K562 (cell line): Measurements from ENCODE around the gene TRIP10. TPM values are rescaled to one million over a fixed set of nuclear protein-coding genes. Genes with fewer than 3 reads are reported as not detected.

Source experiments
- CBFA2T2 ChIP-seq: fragments of 450-650 bp; conservative IDR thresholded peaks from 2 replicates; pipeline ENCODE4 v1.6.1; 2017; ENCODE audit warnings: mild to moderate bottlenecking
- CCAR2 ChIP-seq: fragments of 200-400 bp; formaldehyde crosslinking; IDR thresholded peaks from 2 replicates; pipeline ENCODE4 v1.6.1; 2017; ENCODE audit warnings: mild to moderate bottlenecking, low read depth, low read length
- CHCHD3 ChIP-seq: fragments of 250-450 bp; sonication (Bioruptor Pico); IDR thresholded peaks from 2 replicates; pipeline ENCODE4 v2.1.2; 2022; ENCODE audit warnings: mild to moderate bottlenecking
- FOXA1 ChIP-seq: fragments of 450-650 bp; IDR thresholded peaks from 2 replicates; pipeline ENCODE4 v1.6.1; 2016; ENCODE audit warnings: mild to moderate bottlenecking, borderline replicate concordance
- IRF2 ChIP-seq: sonication (generic); formaldehyde crosslinking; IDR thresholded peaks from 2 replicates; pipeline ENCODE4 v1.8.1; 2022; ENCODE audit warnings: mild to moderate bottlenecking, missing genetic modification reagents
- MEF2D ChIP-seq: conservative IDR thresholded peaks from 2 replicates; pipeline ENCODE4 v1.6.1; 2016; ENCODE audit warnings: low read depth, missing genetic modification characterization, missing compliant biosample characterization
- MTA3 ChIP-seq: fragments of 450-650 bp; formaldehyde crosslinking; IDR thresholded peaks from 2 replicates; pipeline ENCODE4 v1.6.1; 2017; ENCODE audit warnings: mild to moderate bottlenecking, borderline replicate concordance
- NBN ChIP-seq: fragments of 450-650 bp; IDR thresholded peaks from 2 replicates; pipeline ENCODE4 v1.6.1; 2016; ENCODE audit warnings: low read depth, mild to moderate bottlenecking
- NCOR1 ChIP-seq: fragments of 450-650 bp; IDR thresholded peaks from 2 replicates; pipeline ENCODE4 v1.6.1; 2016; ENCODE audit warnings: mild to moderate bottlenecking, moderate library complexity
- PHB ChIP-seq: fragments of 250-450 bp; sonication (Bioruptor Pico); IDR thresholded peaks from 2 replicates; pipeline ENCODE4 v1.5.0; 2021
- SETDB1 ChIP-seq: IDR thresholded peaks from one replicate; pipeline ENCODE4 v1.6.1; 2012; ENCODE audit warnings: low read length, control low read depth, inconsistent platforms
- SIN3B ChIP-seq: fragments of 450-650 bp; IDR thresholded peaks from 2 replicates; pipeline ENCODE4 v1.6.1; 2017; ENCODE audit warnings: low read depth, mild to moderate bottlenecking, moderate library complexity
- SMARCB1 ChIP-seq: IDR thresholded peaks from 2 replicates; pipeline ENCODE4 v1.6.1; 2011; ENCODE audit warnings: improper control_type of control experiment, low read depth; ENCODE audit not compliant: insufficient read length
- SRSF7 ChIP-seq: fragments of 200-400 bp; formaldehyde crosslinking; optimal IDR thresholded peaks from 2 replicates; pipeline ENCODE3; 2017; ENCODE audit warnings: mild to moderate bottlenecking, low read depth, low read length
- TEAD1 ChIP-seq, 2 experiments: fragments of 450-650 bp in 1 of 2; sonication (generic) in 1 of 2; formaldehyde crosslinking; IDR thresholded peaks; 2 replicates each; pipeline versions ENCODE4 v1.4.0 to v1.8.0; 2020 to 2022; ENCODE audit warnings: mild to moderate bottlenecking in 2 of 2, missing genetic modification reagents in 1 of 2
- ZNF436 ChIP-seq: fragments of 250-450, 450-650 bp; sonication (Bioruptor Pico); formaldehyde crosslinking; IDR thresholded peaks from 2 replicates; pipeline ENCODE4 v1.7.0; 2020; ENCODE audit warnings: mild to moderate bottlenecking
- polyA plus RNA-seq, 8 experiments: library from polyadenylated mRNA; depleted of rRNA in 4 of 8; stranded (reverse) in 5 of 8; unstranded in 3 of 8; fragments of >200 nt; fragmentation: Nextera tagmentation in 2 of 8; fragmentation: Illumina TruSeq in 1 of 8; extraction: Ambion mirVana in 2 of 8; extraction: Trizol in 1 of 8; gene quantifications; 2 replicates each; pipeline versions ENCODE4 v1.2.1 to v1.2.3, GENCODE V29; 2011 to 2014; ENCODE audit warnings: inconsistent platforms in 1 of 8, missing spikeins in 1 of 8
- total RNA-seq, 7 experiments: library from RNA; depleted of rRNA in 6 of 7; stranded (reverse); fragments of >200 nt in 6 of 7; fragmentation: Illumina TruSeq in 2 of 7; extraction: Trizol in 2 of 7; gene quantifications; 2 replicates each; pipeline versions ENCODE4 v1.2.1 to v1.2.3, GENCODE V29; 2011 to 2021; ENCODE audit warnings: low replicate concordance in 1 of 7
- TF ChIP-seq, protein P1 (sequence below): sonication (generic); formaldehyde crosslinking; IDR thresholded peaks from 2 replicates; pipeline ENCODE4 v1.8.0; 2022; ENCODE audit warnings: missing genetic modification reagents, mild to moderate bottlenecking, borderline replicate concordance
- TF ChIP-seq, protein P2 (sequence below), 2 experiments: fragments of 450-650 bp; conservative IDR thresholded peaks; 2 replicates each; pipeline ENCODE4 v1.6.1; 2017; ENCODE audit warnings: mild to moderate bottlenecking in 2 of 2, moderate library complexity in 2 of 2
- TF ChIP-seq, protein P3 (sequence below): fragments of 250-450 bp; sonication (Bioruptor Pico); IDR thresholded peaks from 2 replicates; pipeline ENCODE4 v1.4.0; 2020; ENCODE audit warnings: mild to moderate bottlenecking
- TF ChIP-seq, protein P4 (sequence below): fragments of 450-650 bp; formaldehyde crosslinking; IDR thresholded peaks from 2 replicates; pipeline ENCODE4 v1.4.0; 2020; ENCODE audit warnings: mild to moderate bottlenecking, mixed read lengths
- TF ChIP-seq, protein P5 (sequence below): sonication (generic); formaldehyde crosslinking; IDR thresholded peaks from 2 replicates; pipeline ENCODE4 v1.8.1; 2023; ENCODE audit warnings: mild to moderate bottlenecking, missing genetic modification reagents, moderate library complexity

The TRIP10 gene
- total and polyA plus RNA-seq, 9 of the 15 experiments (the other 6 are each of a cell fraction or from before 2014, with no cell fraction given), result 1.2 to 66.8 (median 36.1) TPM

DNA sequence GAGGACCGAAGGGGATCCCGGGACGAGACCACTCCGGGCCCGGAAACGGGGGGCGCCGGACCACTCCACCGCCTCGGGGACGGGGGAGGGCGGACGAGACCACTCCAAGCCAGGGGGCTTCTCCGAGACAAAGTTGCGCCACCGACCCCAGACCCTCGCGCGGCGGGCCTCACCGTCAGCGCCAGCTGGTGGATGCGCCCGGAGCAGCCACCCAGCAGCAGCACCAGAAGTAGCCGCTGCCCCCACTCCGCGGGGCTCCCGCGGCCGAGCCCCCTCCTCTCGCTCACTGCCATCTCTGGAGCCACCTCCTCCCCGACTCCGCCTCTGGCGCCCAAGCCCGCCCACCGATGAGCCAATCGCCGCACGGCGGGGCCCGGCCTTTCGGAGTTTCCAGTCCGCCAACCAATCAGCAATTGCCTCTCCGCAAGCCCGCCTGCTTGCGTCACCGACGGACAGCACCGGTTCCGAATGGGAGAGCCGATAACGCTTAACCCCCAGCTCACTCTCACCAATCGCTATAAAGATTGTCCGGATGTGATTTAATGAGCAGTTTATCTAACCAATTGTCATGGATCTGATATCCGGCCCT is 2.1 kb upstream of the TRIP10 start, which contains the start of gene GPR108 (continued):
- TF ChIP-seq SRSF7, result no peak
- TF ChIP-seq, protein P1, sequence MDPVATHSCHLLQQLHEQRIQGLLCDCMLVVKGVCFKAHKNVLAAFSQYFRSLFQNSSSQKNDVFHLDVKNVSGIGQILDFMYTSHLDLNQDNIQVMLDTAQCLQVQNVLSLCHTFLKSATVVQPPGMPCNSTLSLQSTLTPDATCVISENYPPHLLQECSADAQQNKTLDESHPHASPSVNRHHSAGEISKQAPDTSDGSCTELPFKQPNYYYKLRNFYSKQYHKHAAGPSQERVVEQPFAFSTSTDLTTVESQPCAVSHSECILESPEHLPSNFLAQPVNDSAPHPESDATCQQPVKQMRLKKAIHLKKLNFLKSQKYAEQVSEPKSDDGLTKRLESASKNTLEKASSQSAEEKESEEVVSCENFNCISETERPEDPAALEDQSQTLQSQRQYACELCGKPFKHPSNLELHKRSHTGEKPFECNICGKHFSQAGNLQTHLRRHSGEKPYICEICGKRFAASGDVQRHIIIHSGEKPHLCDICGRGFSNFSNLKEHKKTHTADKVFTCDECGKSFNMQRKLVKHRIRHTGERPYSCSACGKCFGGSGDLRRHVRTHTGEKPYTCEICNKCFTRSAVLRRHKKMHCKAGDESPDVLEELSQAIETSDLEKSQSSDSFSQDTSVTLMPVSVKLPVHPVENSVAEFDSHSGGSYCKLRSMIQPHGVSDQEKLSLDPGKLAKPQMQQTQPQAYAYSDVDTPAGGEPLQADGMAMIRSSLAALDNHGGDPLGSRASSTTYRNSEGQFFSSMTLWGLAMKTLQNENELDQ (CRISPR knock-in tag), result no peak
- no peak for TF ChIP-seq ZNF436 (CRISPR knock-in tag)
- peak; percentile 37; the same call in 1 of the 2 replicates for TF ChIP-seq MTA3
- TF ChIP-seq PHB (CRISPR knock-in tag), result peak; percentile 73; the same call in 1 of the 2 replicates
- TF ChIP-seq NBN, result no peak
- no peak for TF ChIP-seq MEF2D (tag)
- TF ChIP-seq SETDB1, result no peak
- TF ChIP-seq, protein P2, sequence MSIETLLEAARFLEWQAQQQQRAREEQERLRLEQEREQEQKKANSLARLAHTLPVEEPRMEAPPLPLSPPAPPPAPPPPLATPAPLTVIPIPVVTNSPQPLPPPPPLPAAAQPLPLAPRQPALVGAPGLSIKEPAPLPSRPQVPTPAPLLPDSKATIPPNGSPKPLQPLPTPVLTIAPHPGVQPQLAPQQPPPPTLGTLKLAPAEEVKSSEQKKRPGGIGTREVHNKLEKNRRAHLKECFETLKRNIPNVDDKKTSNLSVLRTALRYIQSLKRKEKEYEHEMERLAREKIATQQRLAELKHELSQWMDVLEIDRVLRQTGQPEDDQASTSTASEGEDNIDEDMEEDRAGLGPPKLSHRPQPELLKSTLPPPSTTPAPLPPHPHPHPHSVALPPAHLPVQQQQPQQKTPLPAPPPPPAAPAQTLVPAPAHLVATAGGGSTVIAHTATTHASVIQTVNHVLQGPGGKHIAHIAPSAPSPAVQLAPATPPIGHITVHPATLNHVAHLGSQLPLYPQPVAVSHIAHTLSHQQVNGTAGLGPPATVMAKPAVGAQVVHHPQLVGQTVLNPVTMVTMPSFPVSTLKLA (conservative IDR thresholded peaks at IDR 0.05), result peak in 1 of 2 experiments; percentile 22; a peak in 2 of 4 replicates
- no peak for TF ChIP-seq CCAR2
- no peak for TF ChIP-seq IRF2
- no peak for TF ChIP-seq NCOR1
- TF ChIP-seq SMARCB1, result no peak
- no peak for TF ChIP-seq FOXA1
- no peak for TF ChIP-seq CBFA2T2
- peak; percentile 55; the same call in 1 of the 2 replicates for TF ChIP-seq SIN3B
- no peak for TF ChIP-seq CHCHD3
- TF ChIP-seq, protein P3, sequence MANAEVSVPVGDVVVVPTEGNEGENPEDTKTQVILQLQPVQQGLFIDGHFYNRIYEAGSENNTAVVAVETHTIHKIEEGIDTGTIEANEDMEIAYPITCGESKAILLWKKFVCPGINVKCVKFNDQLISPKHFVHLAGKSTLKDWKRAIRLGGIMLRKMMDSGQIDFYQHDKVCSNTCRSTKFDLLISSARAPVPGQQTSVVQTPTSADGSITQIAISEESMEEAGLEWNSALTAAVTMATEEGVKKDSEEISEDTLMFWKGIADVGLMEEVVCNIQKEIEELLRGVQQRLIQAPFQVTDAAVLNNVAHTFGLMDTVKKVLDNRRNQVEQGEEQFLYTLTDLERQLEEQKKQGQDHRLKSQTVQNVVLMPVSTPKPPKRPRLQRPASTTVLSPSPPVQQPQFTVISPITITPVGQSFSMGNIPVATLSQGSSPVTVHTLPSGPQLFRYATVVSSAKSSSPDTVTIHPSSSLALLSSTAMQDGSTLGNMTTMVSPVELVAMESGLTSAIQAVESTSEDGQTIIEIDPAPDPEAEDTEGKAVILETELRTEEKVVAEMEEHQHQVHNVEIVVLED (CRISPR knock-in tag), result no peak
- TF ChIP-seq, protein P4, sequence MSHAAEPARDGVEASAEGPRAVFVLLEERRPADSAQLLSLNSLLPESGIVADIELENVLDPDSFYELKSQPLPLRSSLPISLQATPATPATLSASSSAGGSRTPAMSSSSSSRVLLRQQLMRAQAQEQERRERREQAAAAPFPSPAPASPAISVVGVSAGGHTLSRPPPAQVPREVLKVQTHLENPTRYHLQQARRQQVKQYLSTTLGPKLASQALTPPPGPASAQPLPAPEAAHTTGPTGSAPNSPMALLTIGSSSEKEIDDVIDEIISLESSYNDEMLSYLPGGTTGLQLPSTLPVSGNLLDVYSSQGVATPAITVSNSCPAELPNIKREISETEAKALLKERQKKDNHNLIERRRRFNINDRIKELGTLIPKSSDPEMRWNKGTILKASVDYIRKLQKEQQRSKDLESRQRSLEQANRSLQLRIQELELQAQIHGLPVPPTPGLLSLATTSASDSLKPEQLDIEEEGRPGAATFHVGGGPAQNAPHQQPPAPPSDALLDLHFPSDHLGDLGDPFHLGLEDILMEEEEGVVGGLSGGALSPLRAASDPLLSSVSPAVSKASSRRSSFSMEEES, result no peak
- no peak for TF ChIP-seq TEAD1 (CRISPR knock-in tag; IDR thresholded peaks at IDR 0.05)
- TF ChIP-seq, protein P5, sequence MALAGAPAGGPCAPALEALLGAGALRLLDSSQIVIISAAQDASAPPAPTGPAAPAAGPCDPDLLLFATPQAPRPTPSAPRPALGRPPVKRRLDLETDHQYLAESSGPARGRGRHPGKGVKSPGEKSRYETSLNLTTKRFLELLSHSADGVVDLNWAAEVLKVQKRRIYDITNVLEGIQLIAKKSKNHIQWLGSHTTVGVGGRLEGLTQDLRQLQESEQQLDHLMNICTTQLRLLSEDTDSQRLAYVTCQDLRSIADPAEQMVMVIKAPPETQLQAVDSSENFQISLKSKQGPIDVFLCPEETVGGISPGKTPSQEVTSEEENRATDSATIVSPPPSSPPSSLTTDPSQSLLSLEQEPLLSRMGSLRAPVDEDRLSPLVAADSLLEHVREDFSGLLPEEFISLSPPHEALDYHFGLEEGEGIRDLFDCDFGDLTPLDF, result no peak
